Measurements from ENCODE around the gene CRELD2. TPM values are rescaled to one million over a fixed set of nuclear protein-coding genes. Genes with fewer than 3 reads are reported as not detected.

The CRELD2 gene
- total and polyA plus RNA-seq, 8 donors = 28.5 to 79.7 (median 34.1) TPM

GRCh38 chr22:49887064-49887451 lies 31.4 kb upstream of the CRELD2 start:
- TF ChIP-seq CTCF (IDR thresholded peaks at IDR 0.05) = no peak
- H3K27me3 ChIP-seq = no peaks in the 10 kb centered on the region
- no peak overlapping the region for H3K4me3 ChIP-seq
- DNase-seq (no peak), ATAC-seq (no peak)
- intact Hi-C loops (cut with DNase I) = no loop called here
- peaks cover 0 to 81% of the 10 kb centered on the region in 2 donors for H3K36me3 ChIP-seq
- H3K4me1 ChIP-seq = no peaks in the 10 kb centered on the region
- H3K27ac ChIP-seq = no peak overlapping the region
- peaks cover 0 to 9% of the 10 kb centered on the region in 2 donors for H3K9me3 ChIP-seq

GRCh38 chr22:49887702-49888101 lies 30.7 kb upstream of the CRELD2 start:
- Histone ChIP-seq H3K27me3 (no peaks in the 10 kb centered on the region), H3K4me3 (no peak overlapping the region), H3K27ac (no peak overlapping the region), H3K9me3 (peaks cover 0 to 9% of the 10 kb centered on the region in 2 donors), H3K4me1 (no peaks in the 10 kb centered on the region), H3K36me3 (peaks cover 0 to 88% of the 10 kb centered on the region in 2 donors)
- DNase-seq (no peak), ATAC-seq (no peak)
- intact Hi-C loops (cut with DNase I) = no loop called here
- TF ChIP-seq CTCF (IDR thresholded peaks at IDR 0.05) = no peak

- TF ChIP-seq CTCF (IDR thresholded peaks at IDR 0.05) = no peak
- Histone ChIP-seq H3K36me3 (peaks cover 0 to 82% of the 10 kb centered on the region in 2 donors), H3K27me3 (no peaks in the 10 kb centered on the region), H3K9me3 (peaks cover 0 to 9% of the 10 kb centered on the region in 2 donors), H3K4me3 (no peak overlapping the region), H3K27ac (no peak overlapping the region), H3K4me1 (no peaks in the 10 kb centered on the region)
- no peak for ATAC-seq
- DNase-seq = no peak
- intact Hi-C loops (cut with DNase I) = no loop called here
Observed at GRCh38 chr22:49889071-49889470, 29.4 kb upstream of the CRELD2 start.

- Histone ChIP-seq H3K36me3 (peaks cover 0 to 50% of the 10 kb centered on the region in 2 donors), H3K4me1 (no peaks in the 10 kb centered on the region), H3K4me3 (no peak overlapping the region), H3K27ac (no peak overlapping the region), H3K27me3 (no peaks in the 10 kb centered on the region), H3K9me3 (peaks cover 0 to 9% of the 10 kb centered on the region in 2 donors)
- no peak for ATAC-seq
- intact Hi-C loops (cut with DNase I) = no loop called here
- TF ChIP-seq CTCF (IDR thresholded peaks at IDR 0.05) = no peak
- DNase-seq = no peak
Observed at GRCh38 chr22:49892226-49892899, 26.1 kb upstream of the CRELD2 start.

- ATAC-seq (no peak), DNase-seq (no peak)
- Histone ChIP-seq H3K9me3 (peaks cover 0 to 9% of the 10 kb centered on the region in 2 donors), H3K27ac (no peak overlapping the region), H3K4me3 (no peak overlapping the region), H3K27me3 (no peaks in the 10 kb centered on the region), H3K4me1 (no peaks in the 10 kb centered on the region), H3K36me3 (peaks cover 0 to 44% of the 10 kb centered on the region in 2 donors)
- intact Hi-C loops (cut with DNase I) = no loop called here
- TF ChIP-seq CTCF (IDR thresholded peaks at IDR 0.05) = no peak
Observed at GRCh38 chr22:49893025-49893424, 25.4 kb upstream of the CRELD2 start.
